ENCODE measurements around the gene MYCBP2.

- no peak for TF ChIP-seq CTCF (IDR thresholded peaks at IDR 0.05)
- no peak for TF ChIP-seq POLR2A (IDR thresholded peaks at IDR 0.05)
These were observed 312.9 kb downstream of the MYCBP2 start for GRCh38 chr13:77013853-77014542.
